ENCODE results near the gene ANKRD55. TPM values are rescaled to one million over a fixed set of nuclear protein-coding genes. Genes with fewer than 3 reads are reported as not detected.
"Not testable (repeated sequence)": the region's sequence is repeated elsewhere in the genome, so short reads cannot be mapped to it uniquely, and the experiment has no call there.

Gene ANKRD55
- total RNA-seq, 2 donors from 2014 or later = 0.27 to 0.29 TPM

DNA sequence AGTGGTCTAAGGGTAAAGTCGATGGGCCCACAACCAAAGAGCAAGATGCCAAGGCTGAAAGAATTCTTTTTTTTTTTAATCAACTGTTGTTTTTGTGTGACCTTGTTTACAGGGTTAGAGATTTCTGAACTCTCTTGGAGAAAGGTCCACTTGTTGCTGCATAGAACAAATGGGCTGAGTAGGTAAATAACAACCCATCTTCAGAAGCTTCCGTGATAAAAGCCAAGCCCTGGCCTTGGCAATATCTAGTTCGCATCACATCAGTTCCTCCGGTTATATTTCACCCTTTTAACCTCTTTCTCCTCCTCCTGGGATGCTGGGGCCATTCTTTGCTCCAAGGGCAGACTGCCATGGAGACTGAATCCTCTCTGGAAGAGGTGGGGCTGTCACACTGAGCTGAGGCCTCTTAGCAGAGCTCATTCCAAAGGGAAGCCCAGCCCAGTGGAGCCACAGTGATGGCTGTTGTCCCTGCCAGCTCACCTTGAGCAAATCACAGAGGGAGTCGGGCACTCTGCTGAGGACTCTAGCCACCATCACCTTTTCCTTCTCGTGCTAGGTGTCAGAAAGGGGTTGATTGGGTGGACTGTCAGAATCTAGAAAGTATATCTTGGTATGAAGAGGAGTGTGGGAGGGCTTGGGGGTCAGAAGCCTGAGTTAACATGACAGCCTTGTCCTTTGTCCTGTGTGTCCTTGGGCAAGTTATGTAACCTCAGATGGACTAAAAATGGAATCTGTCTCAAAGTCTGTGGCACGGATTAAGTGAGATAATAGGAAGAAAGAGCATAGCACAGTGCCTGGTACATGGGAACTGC is 17.9 kb downstream of the ANKRD55 start:
- Mint-ChIP-seq H3K4me1 (no peaks in the 10 kb centered on the region), H3K27ac (no peak overlapping the region), H3K27me3 (ENCODE audit: insufficient read depth) (no peaks in the 10 kb centered on the region), H3K9me3 (peaks cover 30% of the 10 kb centered on the region), H3K36me3 (ENCODE audit: low read depth) (no peaks in the 10 kb centered on the region), H3K4me3 (no peak overlapping the region)
- no peak overlapping the region for H3K9ac ChIP-seq (ENCODE audit: extremely low read depth, low read length, poor library complexity, severe bottlenecking)
- H3K27ac ChIP-seq (ENCODE audit: low read depth, low read length) = no peak overlapping the region
- H3K27me3 ChIP-seq (ENCODE audit: control insufficient read depth, insufficient read depth, low read length, poor library complexity, severe bottlenecking) = no peaks in the 10 kb centered on the region
- TF ChIP-seq, protein P1, sequence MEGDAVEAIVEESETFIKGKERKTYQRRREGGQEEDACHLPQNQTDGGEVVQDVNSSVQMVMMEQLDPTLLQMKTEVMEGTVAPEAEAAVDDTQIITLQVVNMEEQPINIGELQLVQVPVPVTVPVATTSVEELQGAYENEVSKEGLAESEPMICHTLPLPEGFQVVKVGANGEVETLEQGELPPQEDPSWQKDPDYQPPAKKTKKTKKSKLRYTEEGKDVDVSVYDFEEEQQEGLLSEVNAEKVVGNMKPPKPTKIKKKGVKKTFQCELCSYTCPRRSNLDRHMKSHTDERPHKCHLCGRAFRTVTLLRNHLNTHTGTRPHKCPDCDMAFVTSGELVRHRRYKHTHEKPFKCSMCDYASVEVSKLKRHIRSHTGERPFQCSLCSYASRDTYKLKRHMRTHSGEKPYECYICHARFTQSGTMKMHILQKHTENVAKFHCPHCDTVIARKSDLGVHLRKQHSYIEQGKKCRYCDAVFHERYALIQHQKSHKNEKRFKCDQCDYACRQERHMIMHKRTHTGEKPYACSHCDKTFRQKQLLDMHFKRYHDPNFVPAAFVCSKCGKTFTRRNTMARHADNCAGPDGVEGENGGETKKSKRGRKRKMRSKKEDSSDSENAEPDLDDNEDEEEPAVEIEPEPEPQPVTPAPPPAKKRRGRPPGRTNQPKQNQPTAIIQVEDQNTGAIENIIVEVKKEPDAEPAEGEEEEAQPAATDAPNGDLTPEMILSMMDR (conservative IDR thresholded peaks at IDR 0.05) = no peak
- H3K36me3 ChIP-seq (ENCODE audit: control insufficient read depth, insufficient read depth, low read length) = no peaks in the 10 kb centered on the region
- 89 to 94% methylated on average over 4 to 7 of the region's 7 CpGs for WGBS, 2 experiments (ENCODE audit: insufficient coverage in 1 of 2, insufficient read length in 1 of 2)
- no peaks in the 10 kb centered on the region for H3K4me1 ChIP-seq (ENCODE audit: control insufficient read depth, insufficient read depth, low read length)
- DNase-seq = no peak
- H3K9me3 ChIP-seq (ENCODE audit: control insufficient read depth, low read length) = peaks cover 33% of the 10 kb centered on the region
- H3K4me3 ChIP-seq (ENCODE audit: low read length) = no peak overlapping the region

- 85% methylated on average over 4 of the region's 4 CpGs; no CpG with 5 or more reads in 1 of the 2 experiments for WGBS, 2 experiments (ENCODE audit: insufficient coverage in 1 of 2, insufficient read length in 1 of 2)
- H3K9me3 ChIP-seq (ENCODE audit: control insufficient read depth, low read length) = peaks cover 26% of the 10 kb centered on the region
- H3K27me3 Mint-ChIP-seq (ENCODE audit: insufficient read depth); H3K4me1 ChIP-seq (ENCODE audit: control insufficient read depth, insufficient read depth, low read length); H3K27ac ChIP-seq (ENCODE audit: low read depth, low read length); H3K4me3 Mint-ChIP-seq; H3K36me3 ChIP-seq (ENCODE audit: control insufficient read depth, insufficient read depth, low read length); H3K4me3 ChIP-seq (ENCODE audit: low read length); H3K27me3 ChIP-seq (ENCODE audit: control insufficient read depth, insufficient read depth, low read length, poor library complexity, severe bottlenecking); H3K36me3 Mint-ChIP-seq (ENCODE audit: low read depth); H3K9ac ChIP-seq (ENCODE audit: extremely low read depth, low read length, poor library complexity, severe bottlenecking); H3K4me1 Mint-ChIP-seq; H3K27ac Mint-ChIP-seq; DNase-seq: not testable (repeated sequence)
- peaks cover 21% of the 10 kb centered on the region for H3K9me3 Mint-ChIP-seq
Measured at GRCh38 chr5:56213886-56214535, 19.1 kb downstream of the ANKRD55 start.

DNA sequence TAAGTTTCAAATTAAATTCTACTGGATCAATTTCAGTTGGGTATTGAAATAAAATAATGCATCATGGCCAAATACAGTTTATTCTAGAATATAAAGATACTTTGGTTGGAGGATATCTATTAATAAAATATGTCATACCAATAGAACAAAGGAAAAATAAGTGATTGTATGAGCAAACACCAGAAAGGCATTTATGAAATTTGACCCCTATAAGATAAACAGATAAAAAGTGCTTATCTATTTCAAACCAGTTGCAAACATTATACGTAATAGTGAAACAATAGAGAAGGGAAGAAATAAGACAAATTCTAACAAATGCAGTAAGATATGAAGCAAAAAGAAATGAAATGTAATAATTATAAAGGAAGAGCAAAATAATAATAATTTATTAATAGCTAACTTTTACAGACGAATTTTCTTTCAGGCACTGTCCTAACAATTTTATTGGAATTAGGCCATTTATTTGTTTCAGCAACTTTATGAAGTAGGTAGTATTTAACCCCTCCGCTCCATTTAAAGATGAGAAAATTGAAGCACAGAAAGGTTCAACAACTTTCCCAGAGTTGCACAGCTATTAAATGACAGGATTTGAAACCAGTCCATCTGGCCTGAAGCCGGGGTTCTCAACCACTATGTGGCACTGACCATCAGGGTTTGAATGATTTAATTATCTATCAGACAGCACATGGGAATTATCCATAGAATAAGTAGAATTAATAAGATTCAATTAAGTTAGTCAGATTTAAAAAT is 20.8 kb downstream of the ANKRD55 start:
- peaks cover 19% of the 10 kb centered on the region for H3K9me3 ChIP-seq (ENCODE audit: control insufficient read depth, low read length)
- no peak overlapping the region for H3K27ac Mint-ChIP-seq
- no peaks in the 10 kb centered on the region for H3K4me1 Mint-ChIP-seq
- 60 to 94% methylated on average over 1 to 4 of the region's 4 CpGs for WGBS, 2 experiments (ENCODE audit: insufficient coverage in 1 of 2, insufficient read length in 1 of 2)
- H3K27ac ChIP-seq (ENCODE audit: low read depth, low read length) = no peak overlapping the region
- H3K9me3 Mint-ChIP-seq = peaks cover 13% of the 10 kb centered on the region
- TF ChIP-seq, protein P1 (conservative IDR thresholded peaks at IDR 0.05) = no peak
- no peak for DNase-seq
- no peaks in the 10 kb centered on the region for H3K27me3 ChIP-seq (ENCODE audit: control insufficient read depth, insufficient read depth, low read length, poor library complexity, severe bottlenecking)
- H3K9ac ChIP-seq (ENCODE audit: extremely low read depth, low read length, poor library complexity, severe bottlenecking) = no peak overlapping the region
- no peaks in the 10 kb centered on the region for H3K27me3 Mint-ChIP-seq (ENCODE audit: insufficient read depth)
- no peaks in the 10 kb centered on the region for H3K36me3 Mint-ChIP-seq (ENCODE audit: low read depth)
- no peaks in the 10 kb centered on the region for H3K36me3 ChIP-seq (ENCODE audit: control insufficient read depth, insufficient read depth, low read length)
- H3K4me3 ChIP-seq (ENCODE audit: low read length) = no peak overlapping the region
- no peaks in the 10 kb centered on the region for H3K4me1 ChIP-seq (ENCODE audit: control insufficient read depth, insufficient read depth, low read length)
- H3K4me3 Mint-ChIP-seq = no peak overlapping the region

All from endodermal cell (in vitro differentiated cells).